A549 (cell line): ENCODE data around the gene MPP3. TPM values are rescaled to one million over a fixed set of nuclear protein-coding genes. Genes with fewer than 3 reads are reported as not detected.

Experiments used
- ATAC-seq, 2 experiments: fragments of 200-7000 bp in 1 of 2; fragments of >200 bp in 1 of 2; cut with Nextera tagmentation in 1 of 2; cut with Tn5 transposase in 1 of 2; 3 replicates each; pipeline versions ENCODE4 v1.8.0 to v1.9.1; 2018 to 2020; ENCODE audit warnings: mild to moderate bottlenecking in 1 of 2, moderate library complexity in 1 of 2
- CTCF ChIA-PET: fragments of 300-600 bp; sonication (Branson Sonifier 250); formaldehyde crosslinking; extraction: SDS; loops from one replicate; lab custom pipeline; 2021; ENCODE audit warnings: antibody characterized with exemption, inconsistent platforms; lab: Yijun Ruan, JAX
- POLR2A ChIA-PET: fragments of 350-600 bp; formaldehyde crosslinking; extraction: SDS; loops from one replicate; lab custom pipeline; 2021; ENCODE audit warnings: antibody characterized with exemption, inconsistent platforms; lab: Yijun Ruan, JAX
- DNase-seq, 2 experiments: peaks; one replicate each; pipeline versions ENCODE4 v3.0.0 to v3.0.0-alpha.2; 2011 to 2016; ENCODE audit warnings: low read depth in 1 of 2, low spot score in 1 of 2
- FAIRE-seq: peaks from 2 replicates; lab custom pipeline; 2011; peaks lifted over from hg19 to GRCh38; lab: Jason Lieb, UNC
- H3K27ac ChIP-seq, 2 experiments: fragments of >200 bp; sonication (Bioruptor Twin); formaldehyde crosslinking; 3 replicates each; pipeline ENCODE4 v1.5.1; 2016 to 2017
- H3K4me1 ChIP-seq: fragments of >200 bp; sonication (Bioruptor Twin); formaldehyde crosslinking; 3 replicates; pipeline ENCODE4 v1.6.1; 2016
- H3K4me2 ChIP-seq: fragments of >200 bp; sonication (Bioruptor Twin); formaldehyde crosslinking; 3 replicates; pipeline ENCODE4 v1.6.1; 2016
- H3K4me3 ChIP-seq: fragments of >200 bp; sonication (Bioruptor Twin); formaldehyde crosslinking; 3 replicates; pipeline ENCODE4 v1.5.1; 2016
- H3K9me3 ChIP-seq: fragments of >200 bp; sonication (Bioruptor Twin); formaldehyde crosslinking; 3 replicates; pipeline ENCODE4 v1.6.1; 2016
- ATOH8 ChIP-seq: fragments of 250-450 bp; sonication (Bioruptor Pico); IDR thresholded peaks from 2 replicates; pipeline ENCODE4 v1.5.0; 2020; ENCODE audit warnings: low read depth, mild to moderate bottlenecking, moderate library complexity
- BHLHE40 ChIP-seq: IDR thresholded peaks from 2 replicates; pipeline ENCODE4 v1.6.1; 2012; ENCODE audit warnings: low read depth, low read length, inconsistent platforms
- CEBPB ChIP-seq, 2 experiments: fragments of >200 bp in 1 of 2; sonication (Bioruptor Twin) in 1 of 2; formaldehyde crosslinking in 1 of 2; IDR thresholded peaks; 2 replicates each; pipeline ENCODE4 v1.6.1; 2012 to 2016
- CTCF ChIP-seq: fragments of >200 bp; sonication (Bioruptor Twin); formaldehyde crosslinking; IDR thresholded peaks from 3 replicates; pipeline ENCODE4 v1.5.1; 2016
- EHF ChIP-seq: fragments of 250-450 bp; sonication (Bioruptor Pico); IDR thresholded peaks from 2 replicates; pipeline ENCODE4 v1.5.0; 2020; ENCODE audit warnings: mild to moderate bottlenecking
- EP300 ChIP-seq, 2 experiments: fragments of >200 bp; sonication (Bioruptor Twin); formaldehyde crosslinking; IDR thresholded peaks; 2 replicates in 1 of 2; 3 replicates in 1 of 2; pipeline ENCODE4 v1.6.1; 2016 to 2017
- GATA3 ChIP-seq: IDR thresholded peaks from 2 replicates; pipeline ENCODE4 v1.6.1; 2012; ENCODE audit warnings: borderline replicate concordance
- HOXB5 ChIP-seq: fragments of 250-450 bp; sonication (Bioruptor Pico); IDR thresholded peaks from 2 replicates; pipeline ENCODE4 v1.5.0; 2020; ENCODE audit warnings: mild to moderate bottlenecking, moderate library complexity
- KDM5A ChIP-seq: fragments of 200-600 bp; sonication (generic); IDR thresholded peaks from 2 replicates; pipeline ENCODE4 v1.6.1; 2016; ENCODE audit warnings: antibody characterized with exemption, mild to moderate bottlenecking
- MAFK ChIP-seq: fragments of 450-650 bp; IDR thresholded peaks from 2 replicates; pipeline ENCODE4 v1.6.1; 2014; ENCODE audit not compliant: partially characterized antibody
- MAX ChIP-seq: IDR thresholded peaks from 2 replicates; pipeline ENCODE4 v1.6.1; 2012
- MAZ ChIP-seq: fragments of 150-350 bp; IDR thresholded peaks from 2 replicates; pipeline ENCODE4 v1.6.1; 2014; ENCODE audit warnings: antibody characterized with exemption, low read depth, low read length, borderline replicate concordance
- MYC ChIP-seq: IDR thresholded peaks from 2 replicates; pipeline ENCODE4 v1.6.1; 2012; ENCODE audit warnings: mild to moderate bottlenecking, inconsistent platforms, low read length, improper control_type of control experiment, borderline replicate concordance
- NR3C1 ChIP-seq: fragments of >200 bp; sonication (Bioruptor Twin); formaldehyde crosslinking; IDR thresholded peaks from 3 replicates; pipeline ENCODE4 v1.6.1; 2017
- POLR2AphosphoS2 ChIP-seq: conservative IDR thresholded peaks from 2 replicates; pipeline ENCODE4 v1.6.1; 2012; ENCODE audit warnings: low read length, improper control_type of control experiment, inconsistent platforms
- SREBF2 ChIP-seq: fragments of 450-650 bp; IDR thresholded peaks from 2 replicates; pipeline ENCODE4 v1.6.1; 2014; ENCODE audit warnings: mild to moderate bottlenecking, moderate library complexity
- TP53 ChIP-seq: fragments of 250-450 bp; sonication (Bioruptor Pico); IDR thresholded peaks from 2 replicates; pipeline ENCODE4 v1.5.0; 2021; ENCODE audit warnings: mild to moderate bottlenecking, moderate library complexity
- ZC3H11A ChIP-seq: fragments of 450-650 bp; IDR thresholded peaks from 2 replicates; pipeline ENCODE4 v1.6.1; 2014; ENCODE audit warnings: antibody characterized with exemption, mild to moderate bottlenecking
- ZFP36 ChIP-seq: fragments of 450-650 bp; IDR thresholded peaks from 2 replicates; pipeline ENCODE4 v1.6.1; 2014; ENCODE audit warnings: borderline replicate concordance; ENCODE audit not compliant: partially characterized antibody
- WGBS: methylation state at CpG from one replicate; pipeline ENCODE4 v1.1.6; 2017; ENCODE audit errors: missing lambda C conversion rate; 5-methylcytosine and 5-hydroxymethylcytosine counted together
- polyA plus RNA-seq, 4 experiments: library from polyadenylated mRNA; depleted of rRNA in 3 of 4; stranded (reverse); fragments of >200 nt; fragmentation: RNase III in 1 of 4; extraction: RNeasy Plus Mini Kit Qiagen cat#74134 plus additional on column Dnase treatment in 1 of 4; gene quantifications; 2 replicates in 3 of 4; 3 replicates in 1 of 4; pipeline ENCODE4 v1.2.3, GENCODE V29; 2011 to 2017
- TF ChIP-seq, protein P1 (sequence below): fragments of >200 bp; sonication (Bioruptor Twin); formaldehyde crosslinking; IDR thresholded peaks from 2 replicates; pipeline ENCODE4 v1.6.1; 2016
- TF ChIP-seq, protein P2 (sequence below): fragments of >200 bp; sonication (Bioruptor Twin); formaldehyde crosslinking; IDR thresholded peaks from 3 replicates; pipeline ENCODE4 v1.6.1; 2016
- TF ChIP-seq, protein P3 (sequence below): fragments of 250-450 bp; sonication (Bioruptor Pico); IDR thresholded peaks from 2 replicates; pipeline ENCODE4 v1.5.0; 2021; ENCODE audit warnings: mild to moderate bottlenecking, moderate library complexity, borderline replicate concordance

The MPP3 gene
- polyA plus RNA-seq, 2 of the 4 experiments (the other 2 are of a cell fraction), result 15.5 to 21.4 TPM

DNA sequence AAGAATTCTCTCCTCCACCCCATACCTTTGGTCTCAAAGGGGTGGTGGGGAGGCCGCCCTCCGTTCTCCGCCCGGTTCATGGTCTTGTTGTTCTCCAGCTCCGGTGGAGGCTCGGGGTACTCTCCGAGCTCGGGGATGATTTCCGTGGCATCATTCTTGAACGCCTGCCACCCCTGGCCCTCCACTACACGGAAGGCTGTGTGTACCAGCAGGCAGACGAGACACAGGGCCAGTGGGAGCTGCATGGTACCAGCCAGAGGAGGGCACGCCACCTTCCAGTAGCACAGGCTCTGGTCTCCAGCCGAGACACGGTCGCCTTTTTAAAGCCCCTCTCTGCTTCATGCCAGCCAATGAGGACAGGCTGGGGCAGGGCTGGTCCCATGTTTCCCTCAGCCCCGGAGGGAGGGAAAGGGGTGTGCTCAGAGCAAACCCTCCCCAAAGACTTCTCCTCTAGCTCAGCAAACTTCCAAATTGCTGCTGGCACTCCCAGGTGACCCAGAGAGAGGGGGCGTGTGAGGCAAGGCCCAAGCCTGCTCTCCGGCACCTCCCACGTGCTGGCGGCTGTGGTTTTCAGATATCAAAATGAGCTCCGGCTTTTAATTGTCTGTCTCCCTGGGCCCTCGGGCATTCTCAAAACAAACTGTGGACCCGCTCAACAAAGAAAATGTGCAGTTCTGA, 74.3 kb downstream of the MPP3 start, which contains the start of gene SOST:
Gene SOST (minus strand): TSS at position 295 of the 678 bp plus-strand sequence. CDS start 50 bp downstream, at position 245.
- FAIRE-seq, result no peak
- TF ChIP-seq SREBF2 (no peak), GATA3 (no peak), HOXB5 (no peak), NR3C1 (no peak)
- TF ChIP-seq, all 56 proteins: peak for 0
- H3K4me2 ChIP-seq, result no peak within 1 kb of the TSS
- no peak within 1 kb of the TSS for H3K4me3 ChIP-seq
- peak within 1 kb of the TSS in 1 of 2 experiments; percentile 13; a peak in 1 of 6 replicates for H3K27ac ChIP-seq
- ATAC-seq (no peak), DNase-seq (no peak)
- no peaks in the 10 kb centered on the region for H3K9me3 ChIP-seq
- POLR2A ChIA-PET, result interaction anchor here (2.4 kb wide), 1 partner anchor 63 kb away, joined by 6 read pairs; no protein-coding TSS in a partner anchor
- 88% methylated on average over 24 of the region's 24 CpGs for WGBS
- CTCF ChIA-PET, result interaction anchor here (1.0 to 13.9 kb wide), 11 partner anchors 8 to 215 kb away, joined by 3 to 288 read pairs (median 9); partner anchors contain the start of genes CD300LG and DUSP3
- H3K4me1 ChIP-seq, result peaks cover 20% of the 10 kb centered on the region

- DNase-seq, result no peak
- Histone ChIP-seq H3K27ac (no peak overlapping the region), H3K4me3 (no peak overlapping the region), H3K4me1 (peaks cover 20% of the 10 kb centered on the region), H3K9me3 (no peaks in the 10 kb centered on the region), H3K4me2 (no peak overlapping the region)
- FAIRE-seq, result no peak
- ChIA-PET POLR2A (no interaction called here), CTCF (interaction anchor here (1.2 to 13.9 kb wide), 8 partner anchors 9 to 215 kb away, joined by 3 to 288 read pairs (median 94); partner anchors contain the start of gene DUSP3)
- TF ChIP-seq POLR2AphosphoS2 (no peak), MAFK (no peak), ATOH8 (CRISPR knock-in tag) (no peak), MYC (no peak), ZFP36 (no peak), KDM5A (no peak), MAZ (no peak), TP53 (CRISPR knock-in tag) (no peak), MAX (no peak), CEBPB (IDR thresholded peaks at IDR 0.05) (no peak)
- TF ChIP-seq, protein P1, sequence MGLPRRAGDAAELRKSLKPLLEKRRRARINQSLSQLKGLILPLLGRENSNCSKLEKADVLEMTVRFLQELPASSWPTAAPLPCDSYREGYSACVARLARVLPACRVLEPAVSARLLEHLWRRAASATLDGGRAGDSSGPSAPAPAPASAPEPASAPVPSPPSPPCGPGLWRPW, result no peak
- TF ChIP-seq, protein P2, sequence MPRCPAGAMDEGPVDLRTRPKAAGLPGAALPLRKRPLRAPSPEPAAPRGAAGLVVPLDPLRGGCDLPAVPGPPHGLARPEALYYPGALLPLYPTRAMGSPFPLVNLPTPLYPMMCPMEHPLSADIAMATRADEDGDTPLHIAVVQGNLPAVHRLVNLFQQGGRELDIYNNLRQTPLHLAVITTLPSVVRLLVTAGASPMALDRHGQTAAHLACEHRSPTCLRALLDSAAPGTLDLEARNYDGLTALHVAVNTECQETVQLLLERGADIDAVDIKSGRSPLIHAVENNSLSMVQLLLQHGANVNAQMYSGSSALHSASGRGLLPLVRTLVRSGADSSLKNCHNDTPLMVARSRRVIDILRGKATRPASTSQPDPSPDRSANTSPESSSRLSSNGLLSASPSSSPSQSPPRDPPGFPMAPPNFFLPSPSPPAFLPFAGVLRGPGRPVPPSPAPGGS, result no peak
- ATAC-seq, result no peak
- WGBS, result 61% methylated on average over 6 of the region's 6 CpGs
Measured at GRCh38 chr17:43758086-43758485, 74.9 kb downstream of the MPP3 start.

- ATAC-seq (no peak), DNase-seq (no peak), FAIRE-seq (no peak)
- WGBS, result 81% methylated on average over 6 of the region's 8 CpGs
- Histone ChIP-seq H3K4me1 (peaks cover 20% of the 10 kb centered on the region), H3K27ac (no peak overlapping the region), H3K4me2 (no peak overlapping the region), H3K4me3 (no peak overlapping the region), H3K9me3 (no peaks in the 10 kb centered on the region)
- POLR2A ChIA-PET, result no interaction called here
- CTCF ChIA-PET, result interaction anchor here (0.8 to 13.9 kb wide), 7 partner anchors 10 to 198 kb away, joined by 3 to 288 read pairs (median 36); no protein-coding TSS in a partner anchor
- TF ChIP-seq ZC3H11A (no peak), BHLHE40 (no peak), EHF (CRISPR knock-in tag) (no peak), CEBPB (IDR thresholded peaks at IDR 0.05) (no peak), CTCF (no peak), EP300 (IDR thresholded peaks at IDR 0.05) (no peak)
- TF ChIP-seq, protein P3, sequence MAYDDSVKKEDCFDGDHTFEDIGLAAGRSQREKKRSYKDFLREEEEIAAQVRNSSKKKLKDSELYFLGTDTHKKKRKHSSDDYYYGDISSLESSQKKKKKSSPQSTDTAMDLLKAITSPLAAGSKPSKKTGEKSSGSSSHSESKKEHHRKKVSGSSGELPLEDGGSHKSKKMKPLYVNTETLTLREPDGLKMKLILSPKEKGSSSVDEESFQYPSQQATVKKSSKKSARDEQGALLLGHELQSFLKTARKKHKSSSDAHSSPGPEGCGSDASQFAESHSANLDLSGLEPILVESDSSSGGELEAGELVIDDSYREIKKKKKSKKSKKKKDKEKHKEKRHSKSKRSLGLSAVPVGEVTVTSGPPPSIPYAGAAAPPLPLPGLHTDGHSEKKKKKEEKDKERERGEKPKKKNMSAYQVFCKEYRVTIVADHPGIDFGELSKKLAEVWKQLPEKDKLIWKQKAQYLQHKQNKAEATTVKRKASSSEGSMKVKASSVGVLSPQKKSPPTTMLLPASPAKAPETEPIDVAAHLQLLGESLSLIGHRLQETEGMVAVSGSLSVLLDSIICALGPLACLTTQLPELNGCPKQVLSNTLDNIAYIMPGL (CRISPR knock-in tag), result no peak
Measured at GRCh38 chr17:43757171-43757660, 75.7 kb downstream of the MPP3 start.
